ENCODE results near the gene NYNRIN.

NYNRIN gene

DNA sequence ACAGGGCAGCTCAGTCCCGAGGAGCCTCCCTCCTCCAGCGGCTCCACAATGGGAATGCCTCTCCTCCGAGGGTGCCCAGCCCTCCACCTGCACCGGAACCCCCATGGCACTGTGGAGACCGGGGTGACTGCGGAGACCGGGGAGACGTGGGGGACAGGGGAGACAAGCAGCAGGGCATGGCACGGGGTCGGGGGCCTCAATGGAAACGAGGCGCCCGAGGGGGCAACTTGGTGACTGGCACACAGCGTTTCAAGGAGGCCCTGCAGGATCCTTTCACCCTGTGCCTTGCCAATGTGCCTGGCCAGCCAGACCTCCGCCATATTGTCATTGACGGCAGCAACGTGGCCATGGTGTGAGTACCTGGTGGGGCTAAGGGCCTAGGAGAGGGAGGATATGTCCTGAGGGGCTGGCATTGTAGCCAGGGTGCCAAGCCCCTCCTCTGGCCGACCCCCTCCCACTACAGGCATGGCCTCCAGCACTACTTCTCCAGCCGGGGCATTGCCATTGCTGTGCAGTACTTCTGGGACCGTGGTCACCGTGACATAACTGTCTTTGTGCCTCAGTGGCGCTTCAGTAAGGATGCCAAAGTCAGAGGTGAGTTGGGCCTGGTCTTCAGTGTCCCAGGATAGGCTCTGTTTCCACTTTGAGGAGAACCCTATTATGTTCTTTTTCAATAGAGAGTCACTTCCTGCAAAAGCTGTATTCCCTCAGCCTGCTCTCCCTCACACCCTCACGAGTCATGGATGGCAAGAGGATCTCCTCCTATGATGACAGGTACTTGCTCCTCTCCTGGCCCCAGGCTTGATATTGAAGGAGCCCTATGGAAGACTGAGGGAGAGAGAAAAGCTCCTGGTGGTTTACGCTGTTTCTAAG, 33.7 kb downstream of the NYNRIN start:
- no peak overlapping the region for H3K14ac ChIP-seq (ENCODE audit: low read length)
- no peak overlapping the region for H4K91ac ChIP-seq (ENCODE audit: low read depth, low read length, poor library complexity)
- no peak overlapping the region for H3K4me2 ChIP-seq (ENCODE audit: insufficient read depth, low read length, poor library complexity, severe bottlenecking)
- peak overlapping the region; percentile 73 for H2AK5ac ChIP-seq (ENCODE audit: low read depth, low read length)
- H4K8ac ChIP-seq (ENCODE audit: low read depth, low read length), result no peak overlapping the region
- H3K4me3 ChIP-seq (ENCODE audit: low read length in 2 of 2), result no peak overlapping the region
- no peak overlapping the region for H2BK120ac ChIP-seq (ENCODE audit: low read depth, low read length)
- no peak overlapping the region for H2AFZ ChIP-seq (ENCODE audit: low read length)
- H3K4me1 ChIP-seq (ENCODE audit: control insufficient read depth in 2 of 2, insufficient read depth in 1 of 2, low read depth in 1 of 2, low read length in 2 of 2), result peaks cover 9% of the 10 kb centered on the region in 2 donors
- no peak overlapping the region for H3K27ac ChIP-seq (replicated peaks; ENCODE audit: low read length)
- peaks cover 20 to 45% of the 10 kb centered on the region in 2 donors for H3K36me3 ChIP-seq (replicated peaks in 1 of 2; ENCODE audit: control insufficient read depth in 2 of 2, insufficient read depth in 2 of 2, low read length in 2 of 2)
- DNase-seq (ENCODE audit: low spot score), result no peak
- H3K9me3 ChIP-seq (replicated peaks in 1 of 2; ENCODE audit: control insufficient read depth in 2 of 2, insufficient read depth in 1 of 2, low read depth in 1 of 2, low read length in 2 of 2), result no peaks in the 10 kb centered on the region
- no peaks in the 10 kb centered on the region for H3K27me3 ChIP-seq (ENCODE audit: control insufficient read depth in 3 of 3, insufficient read depth in 3 of 3, low read depth in 1 of 3, low read length in 3 of 3)
- H2BK15ac ChIP-seq (ENCODE audit: low read length), result no peak overlapping the region
- no peak overlapping the region for H2BK5ac ChIP-seq (ENCODE audit: low read length)
- H3K4ac ChIP-seq (ENCODE audit: low read length), result no peak overlapping the region
- no peak overlapping the region for H3K9ac ChIP-seq (ENCODE audit: low read depth, low read length, poor library complexity)
- no peak overlapping the region for H2BK12ac ChIP-seq (ENCODE audit: low read length)
- WGBS, 2 donors (ENCODE audit: extremely low coverage in 2 of 2, insufficient read length in 2 of 2, insufficient replicate concordance in 1 of 2), result no CpG with 5 or more reads among the region's 24 CpGs
- H3K23ac ChIP-seq (ENCODE audit: low read depth, low read length, poor library complexity), result peak overlapping the region; percentile 56
- no peak overlapping the region for H3K18ac ChIP-seq (ENCODE audit: low read length)
- H3K79me1 ChIP-seq (ENCODE audit: low read depth, low read length), result peaks cover 11% of the 10 kb centered on the region

DNA sequence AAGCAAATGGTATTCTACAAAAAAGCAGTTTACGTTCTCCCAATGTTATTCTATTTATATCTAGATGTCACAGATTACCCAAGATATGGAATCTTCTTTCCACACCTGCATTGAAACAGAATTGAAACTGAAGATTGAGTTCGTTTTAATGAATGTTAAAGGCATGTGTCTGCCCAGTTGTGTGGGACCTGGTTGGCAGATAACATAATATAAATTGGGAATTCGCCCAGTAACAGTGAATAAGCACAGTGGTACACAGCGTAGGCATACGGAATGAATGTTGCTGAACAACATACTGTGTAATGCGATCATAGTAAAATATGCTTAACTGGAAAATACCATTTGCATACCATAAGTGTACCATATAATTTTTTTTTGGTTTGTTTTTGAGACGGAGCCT, 35.2 kb downstream of the NYNRIN start:
- DNase-seq (ENCODE audit: low spot score), result no peak
- Histone ChIP-seq H3K4me2 (ENCODE audit: insufficient read depth, low read length, poor library complexity, severe bottlenecking) (no peak overlapping the region), H4K91ac (ENCODE audit: low read depth, low read length, poor library complexity) (no peak overlapping the region), H2BK120ac (ENCODE audit: low read depth, low read length) (no peak overlapping the region), H4K8ac (ENCODE audit: low read depth, low read length) (no peak overlapping the region), H3K79me1 (ENCODE audit: low read depth, low read length) (peaks cover 11% of the 10 kb centered on the region), H3K36me3 (replicated peaks in 1 of 2; ENCODE audit: control insufficient read depth in 2 of 2, insufficient read depth in 2 of 2, low read length in 2 of 2) (peaks cover 29 to 60% of the 10 kb centered on the region in 2 donors), H3K14ac (ENCODE audit: low read length) (no peak overlapping the region), H3K23ac (ENCODE audit: low read depth, low read length, poor library complexity) (no peak overlapping the region), H3K4me3 (ENCODE audit: low read length in 2 of 2) (no peak overlapping the region), H3K27me3 (ENCODE audit: control insufficient read depth in 3 of 3, insufficient read depth in 3 of 3, low read depth in 1 of 3, low read length in 3 of 3) (no peaks in the 10 kb centered on the region), H3K27ac (replicated peaks; ENCODE audit: low read length) (no peak overlapping the region), H2BK15ac (ENCODE audit: low read length) (no peak overlapping the region), H2AFZ (ENCODE audit: low read length) (no peak overlapping the region), H3K4ac (ENCODE audit: low read length) (no peak overlapping the region), H3K18ac (ENCODE audit: low read length) (no peak overlapping the region), H2BK5ac (ENCODE audit: low read length) (no peak overlapping the region), H3K4me1 (ENCODE audit: control insufficient read depth in 2 of 2, insufficient read depth in 1 of 2, low read depth in 1 of 2, low read length in 2 of 2) (peaks cover 8 to 9% of the 10 kb centered on the region in 2 donors), H3K9me3 (replicated peaks in 1 of 2; ENCODE audit: control insufficient read depth in 2 of 2, insufficient read depth in 1 of 2, low read depth in 1 of 2, low read length in 2 of 2) (no peaks in the 10 kb centered on the region), H2AK5ac (ENCODE audit: low read depth, low read length) (no peak overlapping the region), H3K9ac (ENCODE audit: low read depth, low read length, poor library complexity) (no peak overlapping the region), H2BK12ac (ENCODE audit: low read length) (no peak overlapping the region)
- WGBS, 2 donors (ENCODE audit: extremely low coverage in 2 of 2, insufficient read length in 2 of 2, insufficient replicate concordance in 1 of 2), result no CpG with 5 or more reads among the region's 7 CpGs

DNA sequence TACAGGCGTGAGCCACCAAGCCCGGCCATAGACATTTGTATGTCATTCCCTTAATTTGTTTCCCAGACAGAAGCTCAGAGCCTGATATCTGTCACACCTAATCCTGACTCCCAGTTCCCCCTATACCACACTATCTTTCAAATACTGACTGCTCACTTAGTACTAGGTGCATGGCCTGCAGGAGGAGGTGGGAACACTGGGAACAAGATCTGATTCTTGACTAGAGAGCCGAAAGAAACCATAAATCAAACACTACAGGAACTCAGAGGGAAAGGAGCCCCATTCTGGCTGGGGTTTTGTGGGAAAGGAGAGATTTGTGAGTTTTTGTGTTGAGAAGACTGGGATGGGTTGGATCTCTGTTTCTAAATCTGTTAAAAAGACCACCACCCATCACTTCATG, 35.9 kb downstream of the NYNRIN start:
- Histone ChIP-seq H4K91ac (ENCODE audit: low read depth, low read length, poor library complexity) (no peak overlapping the region), H2BK12ac (ENCODE audit: low read length) (no peak overlapping the region), H3K18ac (ENCODE audit: low read length) (no peak overlapping the region), H2BK15ac (ENCODE audit: low read length) (no peak overlapping the region), H3K27ac (replicated peaks; ENCODE audit: low read length) (no peak overlapping the region), H3K14ac (ENCODE audit: low read length) (no peak overlapping the region), H2AK5ac (ENCODE audit: low read depth, low read length) (no peak overlapping the region), H3K79me1 (ENCODE audit: low read depth, low read length) (peaks cover 11% of the 10 kb centered on the region), H3K23ac (ENCODE audit: low read depth, low read length, poor library complexity) (no peak overlapping the region), H3K4me2 (ENCODE audit: insufficient read depth, low read length, poor library complexity, severe bottlenecking) (no peak overlapping the region), H3K9me3 (replicated peaks in 1 of 2; ENCODE audit: control insufficient read depth in 2 of 2, insufficient read depth in 1 of 2, low read depth in 1 of 2, low read length in 2 of 2) (no peaks in the 10 kb centered on the region), H2AFZ (ENCODE audit: low read length) (no peak overlapping the region), H3K4ac (ENCODE audit: low read length) (no peak overlapping the region), H4K8ac (ENCODE audit: low read depth, low read length) (no peak overlapping the region), H3K4me3 (ENCODE audit: low read length in 2 of 2) (no peak overlapping the region), H2BK120ac (ENCODE audit: low read depth, low read length) (no peak overlapping the region), H3K4me1 (ENCODE audit: control insufficient read depth in 2 of 2, insufficient read depth in 1 of 2, low read depth in 1 of 2, low read length in 2 of 2) (peaks cover 5 to 9% of the 10 kb centered on the region in 2 donors), H2BK5ac (ENCODE audit: low read length) (no peak overlapping the region), H3K27me3 (ENCODE audit: control insufficient read depth in 3 of 3, insufficient read depth in 3 of 3, low read depth in 1 of 3, low read length in 3 of 3) (no peaks in the 10 kb centered on the region), H3K9ac (ENCODE audit: low read depth, low read length, poor library complexity) (no peak overlapping the region), H3K36me3 (replicated peaks in 1 of 2; ENCODE audit: control insufficient read depth in 2 of 2, insufficient read depth in 2 of 2, low read length in 2 of 2) (peaks cover 32 to 67% of the 10 kb centered on the region in 2 donors)
- WGBS, 2 donors (ENCODE audit: extremely low coverage in 2 of 2, insufficient read length in 2 of 2, insufficient replicate concordance in 1 of 2), result no CpG with 5 or more reads among the region's 3 CpGs
- no peak for DNase-seq (ENCODE audit: low spot score)

DNA sequence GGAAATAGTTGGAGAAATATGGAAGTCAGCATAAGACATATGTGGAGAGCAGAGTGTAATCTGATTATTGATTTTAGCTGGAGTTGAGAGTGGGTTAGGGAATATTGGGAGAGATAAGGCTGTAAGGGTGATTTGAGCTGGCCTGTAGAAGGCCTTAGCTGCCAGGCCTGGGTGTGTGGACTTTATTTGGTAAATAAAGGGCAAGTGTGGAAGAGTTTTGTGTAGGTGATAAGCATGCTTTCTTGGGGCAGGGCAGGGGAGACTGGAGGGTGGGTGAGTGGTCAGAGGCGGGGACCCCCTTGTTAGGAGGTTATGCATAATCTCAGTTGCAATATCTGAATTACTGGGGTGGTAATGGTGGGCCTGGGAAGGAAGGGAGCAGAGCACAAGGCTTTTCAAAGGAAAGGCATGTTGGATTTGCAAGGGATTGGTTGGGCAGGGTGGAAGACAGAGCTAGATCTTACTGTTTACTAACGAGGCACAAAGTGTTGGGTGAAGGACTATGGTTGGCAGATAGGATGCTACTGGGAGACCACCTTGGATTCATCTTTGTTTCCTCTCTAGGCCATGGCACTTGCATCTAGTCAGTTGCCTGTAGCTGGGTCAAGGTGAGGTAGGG, 36.5 kb downstream of the NYNRIN start:
- H4K91ac ChIP-seq (ENCODE audit: low read depth, low read length, poor library complexity), result no peak overlapping the region
- DNase-seq (ENCODE audit: low spot score), result no peak
- no peak overlapping the region for H2AK5ac ChIP-seq (ENCODE audit: low read depth, low read length)
- no peak overlapping the region for H2AFZ ChIP-seq (ENCODE audit: low read length)
- no CpG with 5 or more reads among the region's 2 CpGs for WGBS, 2 donors (ENCODE audit: extremely low coverage in 2 of 2, insufficient read length in 2 of 2, insufficient replicate concordance in 1 of 2)
- H3K36me3 ChIP-seq (replicated peaks in 1 of 2; ENCODE audit: control insufficient read depth in 2 of 2, insufficient read depth in 2 of 2, low read length in 2 of 2), result peaks cover 35 to 73% of the 10 kb centered on the region in 2 donors
- no peak overlapping the region for H3K23ac ChIP-seq (ENCODE audit: low read depth, low read length, poor library complexity)
- H3K79me1 ChIP-seq (ENCODE audit: low read depth, low read length), result peaks cover 11% of the 10 kb centered on the region
- H3K9ac ChIP-seq (ENCODE audit: low read depth, low read length, poor library complexity), result peak overlapping the region; percentile 15
- H3K9me3 ChIP-seq (replicated peaks in 1 of 2; ENCODE audit: control insufficient read depth in 2 of 2, insufficient read depth in 1 of 2, low read depth in 1 of 2, low read length in 2 of 2), result no peaks in the 10 kb centered on the region
- H2BK15ac ChIP-seq (ENCODE audit: low read length), result no peak overlapping the region
- no peak overlapping the region for H3K4me3 ChIP-seq (ENCODE audit: low read length in 2 of 2)
- no peak overlapping the region for H3K18ac ChIP-seq (ENCODE audit: low read length)
- no peak overlapping the region for H3K4me2 ChIP-seq (ENCODE audit: insufficient read depth, low read length, poor library complexity, severe bottlenecking)
- H4K8ac ChIP-seq (ENCODE audit: low read depth, low read length), result no peak overlapping the region
- no peak overlapping the region for H3K4ac ChIP-seq (ENCODE audit: low read length)
- no peaks in the 10 kb centered on the region for H3K27me3 ChIP-seq (ENCODE audit: control insufficient read depth in 3 of 3, insufficient read depth in 3 of 3, low read depth in 1 of 3, low read length in 3 of 3)
- H3K27ac ChIP-seq (replicated peaks; ENCODE audit: low read length), result no peak overlapping the region
- no peak overlapping the region for H2BK12ac ChIP-seq (ENCODE audit: low read length)
- H3K14ac ChIP-seq (ENCODE audit: low read length), result no peak overlapping the region
- peaks cover 5 to 8% of the 10 kb centered on the region in 2 donors for H3K4me1 ChIP-seq (ENCODE audit: control insufficient read depth in 2 of 2, insufficient read depth in 1 of 2, low read depth in 1 of 2, low read length in 2 of 2)
- no peak overlapping the region for H2BK5ac ChIP-seq (ENCODE audit: low read length)
- H2BK120ac ChIP-seq (ENCODE audit: low read depth, low read length), result no peak overlapping the region
